Aorta (tissue), 5 donors: Measurements from ENCODE around the gene PRKCA. TPM values are rescaled to one million over a fixed set of nuclear protein-coding genes. Genes with fewer than 3 reads are reported as not detected.

Source experiments
- ATAC-seq: fragments of 200-7000 bp; cut with Tn5 transposase; one replicate; pipeline ENCODE4 v1.9.1; 2022; ENCODE audit warnings: moderate library complexity; ENCODE audit not compliant: low FRiP score
- DNase-seq, 2 donors: peaks; one replicate each; pipeline ENCODE4 v3.0.0-alpha.2; 2020
- H3K27ac ChIP-seq, 2 donors: one replicate each; pipeline ENCODE4 v1.5.1; 2013; ENCODE audit warnings: low read length in 2 of 2, mild to moderate bottlenecking in 2 of 2, moderate library complexity in 2 of 2, control low read depth in 1 of 2, inconsistent platforms in 1 of 2, low read depth in 1 of 2
- H3K27me3 ChIP-seq, 2 donors: one replicate each; pipeline ENCODE4 v1.6.1; 2013; ENCODE audit warnings: control low read depth in 1 of 2, low read length in 1 of 2, mild to moderate bottlenecking in 1 of 2, moderate library complexity in 1 of 2; ENCODE audit not compliant: insufficient read depth in 2 of 2, control insufficient read depth in 1 of 2
- H3K36me3 ChIP-seq, 2 donors: one replicate each; pipeline ENCODE4 v1.6.1; 2013; ENCODE audit warnings: control low read depth in 1 of 2, low read length in 1 of 2, mild to moderate bottlenecking in 1 of 2; ENCODE audit not compliant: insufficient read depth in 2 of 2, control insufficient read depth in 1 of 2
- H3K4me1 ChIP-seq, 2 donors: one replicate each; pipeline ENCODE4 v1.6.1; 2013; ENCODE audit warnings: low read length in 2 of 2, control low read depth in 1 of 2, mild to moderate bottlenecking in 1 of 2, moderate library complexity in 1 of 2; ENCODE audit not compliant: insufficient read depth in 2 of 2, control insufficient read depth in 1 of 2
- H3K4me3 ChIP-seq, 2 donors: one replicate each; pipeline ENCODE4 v1.5.1; 2013; ENCODE audit warnings: low read length in 2 of 2, control low read depth in 1 of 2, mild to moderate bottlenecking in 1 of 2
- H3K9me3 ChIP-seq: one replicate; pipeline ENCODE4 v1.6.1; 2013; ENCODE audit warnings: mild to moderate bottlenecking, low read length; ENCODE audit not compliant: control insufficient read depth
- WGBS, 2 donors: extraction: QIAGEN DNeasy Blood & Tissue Kit; methylation state at CpG; one replicate each; pipeline ENCODE4 v1.1.7; 2013; 5-methylcytosine and 5-hydroxymethylcytosine counted together
- intact Hi-C, 2 donors: fragments of 100-400 bp; cut with DNase I; formaldehyde crosslinking; loops; one replicate each; pipeline versions ENCODE4 v1.14.2 to v1.15.0; 2022
- polyA plus RNA-seq, 2 donors: library from polyadenylated mRNA; stranded (reverse); fragments of 200-250 nt; gene quantifications; one replicate each; pipeline ENCODE4 v1.2.3, GENCODE V29; 2013
- total RNA-seq, 2 donors: library from RNA; stranded (reverse); fragmentation: NEBNext Ultra II Directional; extraction: Animal tissue kit (Norgen Biotek cat#: 25700); gene quantifications; one replicate each; pipeline ENCODE4 v1.2.1, GENCODE V29; 2021
- donor health status: healthy with polysubstance abuse.
- donor health status: Bipolar disorder and iron deficiency.
- donor health status: DM: no; HTN: no; CAD: no.
- donor health status: DM: no; HTN: no; CAD: no.
- donor health status: DM: yes; HTN: yes; CAD: no.

The PRKCA gene
- total and polyA plus RNA-seq, 4 donors: 2.7 to 15.4 (median 9.1) TPM

DNA sequence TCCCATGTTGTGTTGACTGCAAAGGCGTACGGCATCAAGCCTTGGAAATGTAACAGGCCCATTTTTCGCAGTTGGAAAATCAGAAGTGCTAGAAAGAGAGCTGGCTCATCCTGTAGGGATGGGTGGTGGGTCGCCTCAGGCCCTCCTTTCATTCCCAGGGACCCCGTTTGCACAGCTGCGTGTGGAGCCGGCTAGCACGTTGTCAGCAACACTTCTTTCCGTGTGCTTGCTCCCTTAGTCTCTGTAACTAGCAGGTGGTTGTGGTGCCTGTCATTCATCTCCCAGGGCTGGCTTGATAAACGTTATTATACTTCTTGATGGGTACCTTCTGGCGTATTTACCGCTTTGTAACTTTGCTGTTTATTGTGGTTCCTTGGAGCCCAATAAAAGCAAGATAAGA lies 293.5 kb downstream of the PRKCA start:
- H3K27me3 ChIP-seq: no peaks in the 10 kb centered on the region
- H3K9me3 ChIP-seq: no peaks in the 10 kb centered on the region
- DNase-seq (no peak), ATAC-seq (no peak)
- intact Hi-C loops: no loop called here
- WGBS, 2 donors: 87 to 89% methylated on average over 12 of the region's 12 CpGs
- no peak overlapping the region for H3K4me3 ChIP-seq
- H3K4me1 ChIP-seq: no peaks in the 10 kb centered on the region
- H3K27ac ChIP-seq: no peak overlapping the region
- H3K36me3 ChIP-seq: no peaks in the 10 kb centered on the region

DNA sequence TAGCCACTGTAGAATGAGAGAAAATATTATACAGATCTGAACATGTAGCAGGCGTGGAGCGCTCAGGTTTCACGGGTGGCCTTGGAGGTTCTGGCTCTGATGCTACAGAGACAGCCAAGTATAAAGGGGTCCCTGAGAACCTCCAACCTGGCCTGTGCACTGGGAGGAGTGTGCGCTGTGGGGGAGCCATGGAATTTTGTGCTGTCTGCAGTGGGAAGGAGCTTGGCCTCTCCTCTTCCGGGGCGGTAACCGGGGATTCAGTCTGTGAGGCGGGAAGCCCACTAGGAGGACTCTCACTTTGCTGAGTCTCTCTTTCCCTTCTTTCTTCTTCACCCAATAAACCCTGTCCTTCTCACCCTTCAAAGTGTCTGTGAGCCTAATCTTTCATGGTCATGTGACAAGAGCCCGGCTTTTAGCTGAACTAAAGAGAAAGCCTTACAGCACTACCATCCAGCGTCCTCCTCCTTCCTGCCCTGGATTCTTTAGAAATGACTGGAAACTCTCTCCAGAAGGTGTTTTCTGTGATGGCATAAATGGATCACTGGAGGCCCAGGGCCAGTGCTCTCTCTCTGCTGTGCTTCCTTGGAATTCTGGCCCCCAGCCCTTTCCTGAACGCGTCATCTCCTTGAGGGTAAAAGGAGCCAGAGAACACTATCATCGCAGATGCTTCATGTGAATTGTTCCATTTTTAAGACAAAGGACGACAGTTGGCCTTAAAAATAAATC lies 300.4 kb downstream of the PRKCA start:
- H3K27me3 ChIP-seq: no peaks in the 10 kb centered on the region
- DNase-seq (no peak), ATAC-seq (no peak)
- H3K4me3 ChIP-seq: no peak overlapping the region
- no peaks in the 10 kb centered on the region for H3K4me1 ChIP-seq
- intact Hi-C loops: no loop called here
- WGBS, 2 donors: 85 to 89% methylated on average over 14 of the region's 14 CpGs
- H3K27ac ChIP-seq: no peak overlapping the region
- no peaks in the 10 kb centered on the region for H3K9me3 ChIP-seq
- no peaks in the 10 kb centered on the region for H3K36me3 ChIP-seq

GRCh38 chr17:66604376-66604775 lies 302.0 kb downstream of the PRKCA start:
- no peaks in the 10 kb centered on the region for H3K27me3 ChIP-seq
- no peak overlapping the region for H3K27ac ChIP-seq
- no peaks in the 10 kb centered on the region for H3K9me3 ChIP-seq
- intact Hi-C loops: no loop called here
- H3K4me1 ChIP-seq: no peaks in the 10 kb centered on the region
- DNase-seq: no peak
- no peaks in the 10 kb centered on the region for H3K36me3 ChIP-seq
- H3K4me3 ChIP-seq: no peak overlapping the region
- no peak for ATAC-seq

GRCh38 chr17:66605541-66605940 lies 303.1 kb downstream of the PRKCA start:
- DNase-seq (no peak), ATAC-seq (no peak)
- Histone ChIP-seq H3K36me3 (no peaks in the 10 kb centered on the region), H3K27ac (no peak overlapping the region), H3K4me3 (no peak overlapping the region), H3K4me1 (no peaks in the 10 kb centered on the region), H3K27me3 (no peaks in the 10 kb centered on the region), H3K9me3 (no peaks in the 10 kb centered on the region)
- intact Hi-C loops: no loop called here
- 65 to 75% methylated on average over 4 of the region's 4 CpGs for WGBS, 2 donors

DNA sequence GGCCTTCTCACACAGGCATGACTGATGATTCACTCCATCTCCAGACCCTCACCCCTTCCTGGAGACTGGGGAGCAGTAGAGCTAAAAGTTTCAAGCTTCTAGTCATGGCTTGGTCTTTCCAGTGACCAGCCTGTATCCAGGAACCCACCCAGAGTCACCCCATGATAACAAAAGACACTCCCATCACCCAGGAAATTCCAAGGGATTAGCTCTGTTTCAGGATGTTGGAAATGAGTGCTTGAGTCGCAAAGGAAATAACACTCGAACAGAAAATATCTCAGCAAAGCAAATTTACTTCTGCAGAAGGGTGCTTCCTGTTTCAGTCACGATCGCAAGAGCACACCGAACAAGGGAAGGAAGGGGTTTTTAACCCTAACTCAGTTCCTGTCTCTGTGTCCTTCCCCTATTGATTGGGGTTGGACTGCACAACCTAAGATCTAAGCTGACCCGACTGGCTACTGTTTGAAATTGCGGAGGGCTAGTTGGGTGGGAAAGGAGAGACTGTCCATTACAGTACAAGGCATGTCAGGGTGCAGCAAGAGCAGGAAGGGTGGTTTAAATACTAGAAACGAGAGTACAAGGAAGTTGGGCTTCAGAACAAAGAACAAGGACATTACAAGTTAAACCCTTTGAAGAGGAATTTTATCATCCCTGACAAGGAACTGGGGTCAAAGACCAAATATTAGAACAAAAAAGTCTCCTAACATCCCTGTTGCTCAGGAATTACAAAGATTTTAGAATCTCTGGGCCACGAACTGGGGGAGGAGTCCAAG lies 308.1 kb downstream of the PRKCA start:
- Histone ChIP-seq H3K9me3 (no peaks in the 10 kb centered on the region), H3K4me3 (no peak overlapping the region), H3K27ac (no peak overlapping the region), H3K27me3 (no peaks in the 10 kb centered on the region), H3K4me1 (no peaks in the 10 kb centered on the region), H3K36me3 (no peaks in the 10 kb centered on the region)
- 68 to 76% methylated on average over 9 of the region's 9 CpGs for WGBS, 2 donors
- intact Hi-C loops: no loop called here
- ATAC-seq: no peak
- no peak for DNase-seq

DNA sequence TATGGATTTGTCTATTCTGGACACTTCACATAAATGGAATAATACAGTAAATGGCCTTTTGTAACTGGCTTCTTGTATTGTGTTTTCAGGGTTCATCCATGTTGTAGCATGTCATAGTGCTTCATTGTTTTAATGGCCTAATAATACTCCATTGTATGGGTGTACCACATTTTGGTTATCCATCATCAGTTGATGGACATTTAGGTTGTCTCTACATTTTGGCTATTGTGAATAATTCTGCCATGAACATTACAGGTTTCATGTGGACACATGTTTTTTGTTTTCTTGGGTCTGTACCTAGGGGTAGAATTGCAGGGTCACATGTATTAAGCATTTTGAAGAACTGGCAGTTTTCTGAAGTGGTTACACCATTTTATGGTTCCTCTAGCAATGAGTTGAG lies 309.0 kb downstream of the PRKCA start:
- DNase-seq (no peak), ATAC-seq (no peak)
- no peak overlapping the region for H3K4me3 ChIP-seq
- H3K27me3 ChIP-seq: no peaks in the 10 kb centered on the region
- H3K36me3 ChIP-seq: no peaks in the 10 kb centered on the region
- intact Hi-C loops: no loop called here
- no peaks in the 10 kb centered on the region for H3K9me3 ChIP-seq
- H3K27ac ChIP-seq: no peak overlapping the region
- no peaks in the 10 kb centered on the region for H3K4me1 ChIP-seq

- 83 to 88% methylated on average over 4 of the region's 4 CpGs for WGBS, 2 donors
- Histone ChIP-seq H3K36me3 (no peaks in the 10 kb centered on the region), H3K9me3 (no peaks in the 10 kb centered on the region), H3K4me3 (no peak overlapping the region), H3K27me3 (no peaks in the 10 kb centered on the region), H3K27ac (no peak overlapping the region), H3K4me1 (no peaks in the 10 kb centered on the region)
- ATAC-seq: no peak
- DNase-seq: no peak
- intact Hi-C loops: no loop called here
These were observed 310.6 kb downstream of the PRKCA start for GRCh38 chr17:66612993-66613392.

GRCh38 chr17:66614469-66614868 lies 312.1 kb downstream of the PRKCA start:
- Histone ChIP-seq H3K27me3 (no peaks in the 10 kb centered on the region), H3K9me3 (no peaks in the 10 kb centered on the region), H3K27ac (no peak overlapping the region), H3K4me1 (no peaks in the 10 kb centered on the region), H3K36me3 (no peaks in the 10 kb centered on the region), H3K4me3 (no peak overlapping the region)
- intact Hi-C loops: no loop called here
- no peak for DNase-seq
- no peak for ATAC-seq
- WGBS, 2 donors: 72 to 79% methylated on average over 4 of the region's 4 CpGs

DNA sequence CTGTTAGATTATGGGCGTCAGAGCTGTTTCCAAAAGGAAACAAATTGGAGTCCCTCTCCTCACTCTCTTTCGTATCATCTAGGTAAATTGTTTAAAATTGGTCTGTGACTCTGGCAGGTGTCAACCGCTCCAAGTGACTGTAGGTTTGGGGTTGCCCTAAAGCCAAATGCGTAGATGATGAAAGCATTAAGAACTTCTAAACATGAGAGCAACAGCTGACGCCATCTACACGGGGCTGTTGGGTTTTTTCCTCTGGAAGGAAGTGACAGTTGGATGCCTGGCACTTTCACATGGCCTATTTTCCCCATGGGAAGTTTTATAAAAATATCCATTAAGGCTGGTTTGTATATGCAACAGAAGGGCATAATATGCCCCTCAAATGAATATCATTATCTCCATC lies 316.8 kb downstream of the PRKCA start:
- DNase-seq (no peak), ATAC-seq (no peak)
- Histone ChIP-seq H3K9me3 (no peaks in the 10 kb centered on the region), H3K36me3 (no peaks in the 10 kb centered on the region), H3K27me3 (no peaks in the 10 kb centered on the region), H3K4me1 (no peaks in the 10 kb centered on the region), H3K4me3 (no peak overlapping the region), H3K27ac (no peak overlapping the region)
- WGBS, 2 donors: 83 to 85% methylated on average over 6 of the region's 6 CpGs
- intact Hi-C loops: no loop called here
